ENCODE results near the gene ANAPC4.
"Not testable (repeated sequence)": the region's sequence is repeated elsewhere in the genome, so short reads cannot be mapped to it uniquely, and the experiment has no call there.

ANAPC4 gene

GRCh38 chr4:25376754-25377571 lies at the start of gene ANAPC4:
Gene ANAPC4 (plus strand): TSS chr4:25377263. CDS start chr4:25377428, 165 bp downstream.
- peak; percentile 81 for DNase-seq

- not testable (repeated sequence) for DNase-seq
Measured at GRCh38 chr4:25328463-25328862, 48.6 kb upstream of the ANAPC4 start.

GRCh38 chr4:25330335-25330734 lies 46.7 kb upstream of the ANAPC4 start:
- no peak for DNase-seq

GRCh38 chr4:25330905-25331808 lies 45.9 kb upstream of the ANAPC4 start:
- DNase-seq = no peak

- no peak for DNase-seq
Measured at GRCh38 chr4:25343671-25344070, 33.4 kb upstream of the ANAPC4 start.

- no peak for DNase-seq
Measured at GRCh38 chr4:25345744-25346143, 31.3 kb upstream of the ANAPC4 start.

GRCh38 chr4:25346913-25347312 lies 30.1 kb upstream of the ANAPC4 start:
- DNase-seq = no peak

GRCh38 chr4:25347473-25347872 lies 29.6 kb upstream of the ANAPC4 start:
- DNase-seq = no peak

- no peak for DNase-seq
Measured at GRCh38 chr4:25347971-25348370, 29.1 kb upstream of the ANAPC4 start.

- DNase-seq = no peak
Measured at GRCh38 chr4:25350561-25350960, 26.5 kb upstream of the ANAPC4 start.

- DNase-seq = peak; percentile 72
Measured at GRCh38 chr4:25351777-25352416, 25.2 kb upstream of the ANAPC4 start.

GRCh38 chr4:25356068-25356467 lies 21.0 kb upstream of the ANAPC4 start:
- no peak for DNase-seq

- DNase-seq = no peak
Measured at GRCh38 chr4:25358515-25359275, 18.4 kb upstream of the ANAPC4 start.

- DNase-seq = no peak
Measured at GRCh38 chr4:25361253-25361652, 15.8 kb upstream of the ANAPC4 start.

GRCh38 chr4:25367004-25367621 lies 9.9 kb upstream of the ANAPC4 start:
- no peak for DNase-seq

GRCh38 chr4:25367877-25368276 lies 9.2 kb upstream of the ANAPC4 start:
- DNase-seq = no peak

- DNase-seq = no peak
Measured at GRCh38 chr4:25368315-25368714, 8.7 kb upstream of the ANAPC4 start.

- no peak for DNase-seq
Measured at GRCh38 chr4:25370242-25370641, 6.8 kb upstream of the ANAPC4 start.

GRCh38 chr4:25372549-25372948 lies 4.5 kb upstream of the ANAPC4 start:
- DNase-seq = not testable (repeated sequence)

GRCh38 chr4:25377572-25378436 lies 741 bp downstream of the ANAPC4 start:
- DNase-seq = no peak

GRCh38 chr4:25378437-25378743 lies 1.3 kb downstream of the ANAPC4 start:
- DNase-seq = no peak

Measured in NCI-H226 (cell line).